Neuronal stem cell (in vitro differentiated cells): ENCODE results near the gene DENND5B.
"Not testable (repeated sequence)": the region's sequence is repeated elsewhere in the genome, so short reads cannot be mapped to it uniquely, and the experiment has no call there.

Experiments used
- DNase-seq: peaks from one replicate; pipeline ENCODE4 v3.0.0-alpha.2; 2013; ENCODE audit warnings: low spot score
- H2AFZ ChIP-seq: one replicate; pipeline ENCODE4 v1.6.1; 2013; ENCODE audit warnings: mild to moderate bottlenecking, low read length, inconsistent platforms
- H2AK5ac ChIP-seq: 2 replicates; pipeline ENCODE4 v1.6.1; 2013; ENCODE audit warnings: low read depth, mild to moderate bottlenecking, inconsistent platforms, low read length, moderate library complexity, mixed read lengths
- H2BK120ac ChIP-seq: 2 replicates; pipeline ENCODE4 v1.6.1; 2013; ENCODE audit warnings: low read depth, mild to moderate bottlenecking, inconsistent platforms, low read length, moderate library complexity, mixed read lengths
- H2BK12ac ChIP-seq: one replicate; pipeline ENCODE4 v1.6.1; 2013; ENCODE audit warnings: low read length, inconsistent platforms
- H2BK15ac ChIP-seq: 2 replicates; pipeline ENCODE4 v1.6.1; 2013; ENCODE audit warnings: mild to moderate bottlenecking, low read length, inconsistent platforms, mixed read lengths
- H2BK5ac ChIP-seq: one replicate; pipeline ENCODE4 v1.6.1; 2013; ENCODE audit warnings: inconsistent platforms, mild to moderate bottlenecking, low read length, moderate library complexity
- H3K14ac ChIP-seq: one replicate; pipeline ENCODE4 v1.6.1; 2013; ENCODE audit warnings: low read length, inconsistent platforms
- H3K18ac ChIP-seq: 2 replicates; pipeline ENCODE4 v1.6.1; 2013; ENCODE audit warnings: low read length, inconsistent platforms
- H3K23ac ChIP-seq: 2 replicates; pipeline ENCODE4 v1.6.1; 2013; ENCODE audit warnings: low read depth, mild to moderate bottlenecking, mixed read lengths, low read length, inconsistent platforms; ENCODE audit not compliant: poor library complexity
- H3K27ac ChIP-seq: replicated peaks from 3 replicates; pipeline ENCODE4 v1.5.1; 2013; ENCODE audit warnings: low read length, inconsistent platforms
- H3K27me3 ChIP-seq, 3 experiments: 2 replicates each; pipeline ENCODE4 v1.6.1; 2013; ENCODE audit warnings: low read length in 3 of 3, mild to moderate bottlenecking in 2 of 3, inconsistent platforms in 1 of 3, low read depth in 1 of 3, mixed read lengths in 1 of 3, moderate library complexity in 1 of 3; ENCODE audit not compliant: control insufficient read depth in 3 of 3, insufficient read depth in 3 of 3
- H3K36me3 ChIP-seq, 2 donors: replicated peaks in 1 of 2; 2 replicates each; pipeline ENCODE4 v1.6.1; 2013; ENCODE audit warnings: low read length in 2 of 2; ENCODE audit not compliant: control insufficient read depth in 2 of 2, insufficient read depth in 2 of 2
- H3K4ac ChIP-seq: 2 replicates; pipeline ENCODE4 v1.6.1; 2013; ENCODE audit warnings: inconsistent platforms, mild to moderate bottlenecking, low read length, moderate library complexity
- H3K4me1 ChIP-seq, 2 donors: 1 replicate in 1 of 2; 2 replicates in 1 of 2; pipeline ENCODE4 v1.6.1; 2013; ENCODE audit warnings: low read length in 2 of 2, low read depth in 1 of 2; ENCODE audit not compliant: control insufficient read depth in 2 of 2, insufficient read depth in 1 of 2
- H3K4me2 ChIP-seq: one replicate; pipeline ENCODE4 v1.6.1; 2013; ENCODE audit warnings: mild to moderate bottlenecking, low read length, inconsistent platforms; ENCODE audit not compliant: insufficient read depth, poor library complexity, severe bottlenecking
- H3K4me3 ChIP-seq, 2 donors: 2 replicates each; pipeline ENCODE4 v1.5.1; 2013; ENCODE audit warnings: low read length in 2 of 2, mild to moderate bottlenecking in 2 of 2, inconsistent platforms in 1 of 2, moderate library complexity in 1 of 2
- H3K79me1 ChIP-seq: one replicate; pipeline ENCODE4 v1.6.1; 2013; ENCODE audit warnings: low read depth, mild to moderate bottlenecking, inconsistent platforms, low read length, moderate library complexity
- H3K9ac ChIP-seq: one replicate; pipeline ENCODE4 v1.6.1; 2013; ENCODE audit warnings: mild to moderate bottlenecking, low read depth, low read length, inconsistent platforms; ENCODE audit not compliant: poor library complexity
- H3K9me3 ChIP-seq, 2 donors: replicated peaks in 1 of 2; 2 replicates each; pipeline versions ENCODE3 to v1.6.1; 2013; ENCODE audit warnings: low read length in 2 of 2, mild to moderate bottlenecking in 2 of 2, inconsistent platforms in 1 of 2, low read depth in 1 of 2, mixed read lengths in 1 of 2, moderate library complexity in 1 of 2; ENCODE audit not compliant: control insufficient read depth in 2 of 2, insufficient read depth in 1 of 2
- H4K8ac ChIP-seq: one replicate; pipeline ENCODE4 v1.6.1; 2013; ENCODE audit warnings: low read depth, mild to moderate bottlenecking, inconsistent platforms, low read length, moderate library complexity
- H4K91ac ChIP-seq: one replicate; pipeline ENCODE4 v1.6.1; 2013; ENCODE audit warnings: low read length, low read depth, mild to moderate bottlenecking, inconsistent platforms; ENCODE audit not compliant: poor library complexity
- WGBS, 2 donors: extraction: QIAGEN DNeasy Blood & Tissue Kit; methylation state at CpG; one replicate each; pipeline ENCODE4 v1.1.7; 2013; ENCODE audit warnings: missing lambda C conversion rate in 2 of 2, mixed read lengths in 1 of 2; ENCODE audit not compliant: insufficient read length in 2 of 2, insufficient replicate concordance in 1 of 2; ENCODE audit errors: extremely low coverage in 2 of 2; 5-methylcytosine and 5-hydroxymethylcytosine counted together

Gene DENND5B

GRCh38 chr12:31574803-31575575 is 15.9 kb downstream of the DENND5B start:
- Histone ChIP-seq H2BK5ac (no peak overlapping the region), H2BK12ac (no peak overlapping the region), H3K27me3 (no peaks in the 10 kb centered on the region), H3K14ac (no peak overlapping the region), H3K4ac (no peak overlapping the region), H3K27ac (peak overlapping the region; percentile 97), H4K8ac (no peak overlapping the region), H2AFZ (no peak overlapping the region), H3K36me3 (no peaks in the 10 kb centered on the region), H3K9me3 (no peaks in the 10 kb centered on the region), H3K4me2 (no peak overlapping the region), H3K9ac (no peak overlapping the region), H3K4me1 (peaks cover 20 to 31% of the 10 kb centered on the region in 2 donors), H2AK5ac (no peak overlapping the region), H2BK15ac (no peak overlapping the region), H3K79me1 (no peaks in the 10 kb centered on the region), H3K23ac (no peak overlapping the region), H2BK120ac (no peak overlapping the region), H3K4me3 (no peak overlapping the region), H4K91ac (no peak overlapping the region), H3K18ac (no peak overlapping the region)
- WGBS, 2 donors, result no CpG with 5 or more reads among the region's 2 CpGs
- DNase-seq, result no peak

GRCh38 chr12:31574367-31574766 is 16.6 kb downstream of the DENND5B start:
- H4K91ac ChIP-seq, H3K79me1 ChIP-seq, H4K8ac ChIP-seq, H3K4me3 ChIP-seq, H2BK15ac ChIP-seq, H2BK120ac ChIP-seq, H3K9ac ChIP-seq, H3K4ac ChIP-seq, DNase-seq, H3K14ac ChIP-seq, H3K9me3 ChIP-seq, H2BK5ac ChIP-seq, H2AK5ac ChIP-seq, H3K27me3 ChIP-seq, H2BK12ac ChIP-seq, H3K23ac ChIP-seq, H3K18ac ChIP-seq, H3K4me2 ChIP-seq, H3K36me3 ChIP-seq, H2AFZ ChIP-seq: not testable (repeated sequence)
- no CpG with 5 or more reads among the region's 7 CpGs for WGBS, 2 donors
- Histone ChIP-seq H3K27ac (peak overlapping the region; percentile 97), H3K4me1 (peaks cover 20 to 31% of the 10 kb centered on the region in 2 donors)

- Histone ChIP-seq H4K8ac (no peak overlapping the region), H2AFZ (no peak overlapping the region), H3K18ac (no peak overlapping the region), H3K4me3 (no peak overlapping the region), H3K27ac (peak overlapping the region; percentile 97), H3K4me1 (peaks cover 26 to 31% of the 10 kb centered on the region in 2 donors), H3K4me2 (no peak overlapping the region), H4K91ac (no peak overlapping the region), H3K9me3 (no peaks in the 10 kb centered on the region), H2BK5ac (no peak overlapping the region), H3K36me3 (no peaks in the 10 kb centered on the region), H3K79me1 (no peaks in the 10 kb centered on the region), H3K14ac (no peak overlapping the region), H2BK15ac (no peak overlapping the region), H3K23ac (no peak overlapping the region), H3K27me3 (no peaks in the 10 kb centered on the region), H2AK5ac (no peak overlapping the region), H3K4ac (no peak overlapping the region), H2BK120ac (no peak overlapping the region), H3K9ac (no peak overlapping the region), H2BK12ac (no peak overlapping the region)
- no peak for DNase-seq
- WGBS, 2 donors, result no CpG with 5 or more reads among the region's 3 CpGs
Observed at GRCh38 chr12:31572900-31573600, 17.9 kb downstream of the DENND5B start.

GRCh38 chr12:31570880-31571279 is 20.1 kb downstream of the DENND5B start:
- no peak overlapping the region for H2AK5ac ChIP-seq
- H3K9me3 ChIP-seq, result no peaks in the 10 kb centered on the region
- H3K14ac ChIP-seq, result no peak overlapping the region
- no peaks in the 10 kb centered on the region for H3K79me1 ChIP-seq
- no peak overlapping the region for H3K4ac ChIP-seq
- H4K91ac ChIP-seq, result no peak overlapping the region
- H3K4me3 ChIP-seq, result no peak overlapping the region
- no peak overlapping the region for H3K18ac ChIP-seq
- DNase-seq, result no peak
- no peak overlapping the region for H2BK5ac ChIP-seq
- H3K4me1 ChIP-seq, result peaks cover 26 to 31% of the 10 kb centered on the region in 2 donors
- no peak overlapping the region for H2AFZ ChIP-seq
- H2BK120ac ChIP-seq, result no peak overlapping the region
- H3K9ac ChIP-seq, result no peak overlapping the region
- no peak overlapping the region for H3K23ac ChIP-seq
- no peak overlapping the region for H3K4me2 ChIP-seq
- no peak overlapping the region for H2BK12ac ChIP-seq
- H3K27ac ChIP-seq, result peak overlapping the region; percentile 25
- H3K27me3 ChIP-seq, result no peaks in the 10 kb centered on the region
- H2BK15ac ChIP-seq, result no peak overlapping the region
- no CpG with 5 or more reads among the region's 5 CpGs for WGBS, 2 donors
- H3K36me3 ChIP-seq, result no peaks in the 10 kb centered on the region
- no peak overlapping the region for H4K8ac ChIP-seq
